Fibroblast of lung (primary cell): ENCODE data around the gene PREP.

Experiments used
- CTCF ChIP-seq, 2 donors: IDR thresholded peaks in 1 of 2; conservative IDR thresholded peaks in 1 of 2; 1 replicate in 1 of 2; 2 replicates in 1 of 2; pipeline ENCODE4 v1.5.1; 2011 to 2012; ENCODE audit warnings: low read length in 2 of 2, control low read depth in 1 of 2, inconsistent platforms in 1 of 2, low read depth in 1 of 2, mild to moderate bottlenecking in 1 of 2
- EZH2 ChIP-seq: IDR thresholded peaks from 2 replicates; pipeline ENCODE4 v1.5.1; 2012; ENCODE audit warnings: low read length, control low read depth, mild to moderate bottlenecking; ENCODE audit errors: missing control alignments

- TF ChIP-seq CTCF (conservative IDR thresholded peaks at IDR 0.05 in 1 of 2, IDR thresholded peaks at IDR 0.05 in 1 of 2; ENCODE audit: low read depth in 1 of 2, low read length in 2 of 2), result no peak
- TF ChIP-seq EZH2, result no peak
Observed at GRCh38 chr6:105388392-105388791, 14.5 kb downstream of the PREP start.
